GM18505 (cell line): Measurements from ENCODE around the gene DMP1.

ENCODE experiments used
- ATAC-seq: cut with Tn5 transposase; IDR thresholded peaks from one replicate; pipeline ENCODE4 v1.9.1; 2021; ENCODE audit not compliant: unreplicated experiment
- POLR2A ChIP-seq: IDR thresholded peaks from 4 replicates; pipeline ENCODE4 v1.6.1; 2011; ENCODE audit warnings: borderline replicate concordance; ENCODE audit not compliant: insufficient read depth, insufficient read length; ENCODE audit errors: extremely low read depth

Gene DMP1

DNA sequence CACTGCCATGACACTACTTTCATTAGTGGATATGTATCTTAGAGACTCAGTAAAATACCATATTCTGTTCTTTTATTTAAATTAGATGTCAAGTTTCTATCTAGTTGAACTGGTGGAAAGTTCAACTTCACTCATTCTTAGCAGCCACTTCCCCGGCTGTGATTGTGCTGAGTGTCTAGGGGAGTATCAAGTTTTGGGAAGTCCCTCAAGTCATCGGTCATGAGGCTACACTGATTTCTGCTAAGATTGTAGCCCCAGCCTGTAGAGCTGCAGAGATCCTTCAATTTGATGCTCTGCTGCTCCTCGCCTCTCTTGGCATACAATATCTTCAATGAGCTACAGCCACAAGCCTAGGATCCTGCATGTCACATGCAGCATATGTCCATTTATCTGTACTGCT lies 53.9 kb downstream of the DMP1 start:
- no peak for TF ChIP-seq POLR2A
- ATAC-seq, result no peak

DNA sequence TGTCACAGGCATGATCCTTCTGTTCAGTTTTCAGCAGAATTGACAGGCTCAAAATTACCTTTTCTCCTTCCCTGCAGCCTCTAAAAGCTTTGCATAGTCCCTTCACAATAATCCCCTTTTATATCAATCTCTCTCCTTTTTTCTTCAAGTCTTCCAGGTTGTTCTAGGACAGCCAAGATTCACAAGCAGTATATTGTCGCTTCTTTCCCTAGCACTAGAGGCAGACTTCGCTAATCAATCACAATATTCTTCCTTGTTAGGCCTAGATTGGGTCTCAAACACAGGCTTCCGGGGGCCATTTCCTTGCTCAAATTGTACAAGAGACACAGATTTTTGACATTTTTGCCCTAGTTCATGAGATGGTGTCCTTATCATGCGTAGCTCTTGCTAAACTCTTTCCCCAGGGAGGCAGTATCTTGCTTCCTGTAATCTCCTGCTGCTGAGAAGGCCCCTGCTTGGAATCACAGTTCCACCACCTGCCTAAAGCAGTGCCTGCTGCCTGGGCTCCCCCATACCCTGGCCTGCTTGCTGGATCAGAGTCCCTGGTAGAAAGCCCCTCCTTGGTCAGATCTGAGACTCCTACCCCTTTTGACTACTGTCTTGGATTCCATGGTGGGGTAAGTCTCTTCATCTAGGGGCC lies 57.3 kb downstream of the DMP1 start:
- ATAC-seq, result no peak

More for the DNA sequence above, 57.3 kb downstream of the DMP1 start:
- TF ChIP-seq POLR2A, result no peak
